ENCODE results near the gene DIPK1A.

DNA sequence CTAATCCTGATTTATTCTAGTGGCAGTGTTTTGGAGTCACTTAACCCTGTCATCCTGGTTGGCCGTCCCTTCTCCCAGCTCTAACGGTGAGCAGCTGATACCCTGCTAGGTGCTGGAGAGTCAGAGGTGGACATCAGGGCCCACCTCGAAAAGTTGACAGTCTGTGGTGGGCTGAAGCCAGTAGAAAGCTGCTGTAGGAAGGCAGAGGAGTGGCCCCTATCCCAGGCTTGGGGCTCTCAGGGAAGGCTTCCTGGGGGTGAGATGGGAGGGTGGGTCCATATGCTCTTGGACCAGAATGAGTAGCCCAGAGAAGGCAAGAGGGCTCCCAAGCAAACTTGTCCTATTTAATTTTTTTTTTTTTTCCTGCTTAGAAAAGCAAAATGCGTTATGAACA is 129.9 kb downstream of the DIPK1A start:
- TF ChIP-seq SUZ12 (IDR thresholded peaks at IDR 0.05; ENCODE audit: extremely low read depth, insufficient read depth, insufficient read length): no peak
- no peak for TF ChIP-seq YY1 (IDR thresholded peaks at IDR 0.05; ENCODE audit: insufficient read depth, insufficient read length)
- TF ChIP-seq ZNF274 (IDR thresholded peaks at IDR 0.05; ENCODE audit: low read depth, low read length): no peak
